Measurements from ENCODE around the gene PRKCG. TPM values are rescaled to one million over a fixed set of nuclear protein-coding genes. Genes with fewer than 3 reads are reported as not detected.
A peak's percentile ranks its signal among the peaks of the same experiment; 100 is the strongest.

The PRKCG gene
- total RNA-seq, 1 donor = not detected

- no peak for TF ChIP-seq CTCF (IDR thresholded peaks at IDR 0.05; ENCODE audit: insufficient read depth, low read length)
- no peak overlapping the region for H3K4me3 ChIP-seq (ENCODE audit: low read depth, low read length)
- DNase-seq (ENCODE audit: low read depth) = no peak
Observed at GRCh38 chr19:53864308-53864836, 17.6 kb upstream of the PRKCG start.

- no peak for TF ChIP-seq CTCF (IDR thresholded peaks at IDR 0.05; ENCODE audit: insufficient read depth, low read length)
- no peak for DNase-seq (ENCODE audit: low read depth)
- H3K4me3 ChIP-seq (ENCODE audit: low read depth, low read length) = peak overlapping the region; percentile 61
Observed at GRCh38 chr19:53865523-53865917, 16.5 kb upstream of the PRKCG start.

- no peak for TF ChIP-seq CTCF (IDR thresholded peaks at IDR 0.05; ENCODE audit: insufficient read depth, low read length)
- DNase-seq (ENCODE audit: low read depth) = peak; percentile 68
- peak overlapping the region; percentile 61 for H3K4me3 ChIP-seq (ENCODE audit: low read depth, low read length)
Observed at GRCh38 chr19:53865918-53866864, 15.8 kb upstream of the PRKCG start.

- TF ChIP-seq CTCF (IDR thresholded peaks at IDR 0.05; ENCODE audit: insufficient read depth, low read length) = no peak
- no peak for DNase-seq (ENCODE audit: low read depth)
- peak overlapping the region; percentile 61 for H3K4me3 ChIP-seq (ENCODE audit: low read depth, low read length)
Observed at GRCh38 chr19:53866865-53867224, 15.2 kb upstream of the PRKCG start.

- peak; percentile 97 for DNase-seq (ENCODE audit: low read depth)
- peak within 1 kb of the TSS; percentile 96 for H3K4me3 ChIP-seq (ENCODE audit: low read depth, low read length)
- TF ChIP-seq CTCF (IDR thresholded peaks at IDR 0.05; ENCODE audit: insufficient read depth, low read length) = no peak
Observed at GRCh38 chr19:53867225-53868090, 14.5 kb upstream of the PRKCG start, which contains the start of gene MYADM. Gene MYADM, plus strand, starts transcription at chr19:53867883. Its CDS starts 5,647 bp downstream, at chr19:53873530.

GRCh38 chr19:53868091-53868891, 13.7 kb upstream of the PRKCG start:
- DNase-seq (ENCODE audit: low read depth) = peak; percentile 61
- peak overlapping the region; percentile 96 for H3K4me3 ChIP-seq (ENCODE audit: low read depth, low read length)
- TF ChIP-seq CTCF (IDR thresholded peaks at IDR 0.05; ENCODE audit: insufficient read depth, low read length) = no peak
